Mesodermal cell (in vitro differentiated cells): ENCODE results near the gene RAB33B.

Experiments used
- H3K27ac ChIP-seq: 2 replicates; pipeline ENCODE4 v1.7.0; 2013; ENCODE audit warnings: mild to moderate bottlenecking, low read depth, low read length, moderate library complexity; ENCODE audit not compliant: severe bottlenecking
- H3K36me3 ChIP-seq: 2 replicates; pipeline ENCODE4 v1.7.1; 2013; ENCODE audit warnings: mild to moderate bottlenecking, low read length, moderate library complexity; ENCODE audit not compliant: control insufficient read depth, insufficient read depth
- H3K4me1 ChIP-seq: one replicate; pipeline ENCODE4 v1.7.1; 2013; ENCODE audit warnings: mild to moderate bottlenecking, low read length; ENCODE audit not compliant: insufficient read depth, control insufficient read depth, poor library complexity, severe bottlenecking
- H3K4me3 ChIP-seq: 2 replicates; pipeline ENCODE4 v1.7.0; 2013; ENCODE audit warnings: low read length, control low read depth, mild to moderate bottlenecking; ENCODE audit not compliant: insufficient read depth, poor library complexity, severe bottlenecking; ENCODE audit errors: extremely low read depth
- H3K9me3 ChIP-seq: 2 replicates; pipeline ENCODE4 v1.7.1; 2013; ENCODE audit warnings: mild to moderate bottlenecking, low read length, moderate library complexity; ENCODE audit not compliant: control insufficient read depth
- WGBS, 2 experiments: methylation state at CpG; one replicate each; pipeline ENCODE4 v1.1.5; 2013; ENCODE audit warnings: missing lambda C conversion rate in 2 of 2; ENCODE audit not compliant: insufficient coverage in 2 of 2; 5-methylcytosine and 5-hydroxymethylcytosine counted together

RAB33B gene

DNA sequence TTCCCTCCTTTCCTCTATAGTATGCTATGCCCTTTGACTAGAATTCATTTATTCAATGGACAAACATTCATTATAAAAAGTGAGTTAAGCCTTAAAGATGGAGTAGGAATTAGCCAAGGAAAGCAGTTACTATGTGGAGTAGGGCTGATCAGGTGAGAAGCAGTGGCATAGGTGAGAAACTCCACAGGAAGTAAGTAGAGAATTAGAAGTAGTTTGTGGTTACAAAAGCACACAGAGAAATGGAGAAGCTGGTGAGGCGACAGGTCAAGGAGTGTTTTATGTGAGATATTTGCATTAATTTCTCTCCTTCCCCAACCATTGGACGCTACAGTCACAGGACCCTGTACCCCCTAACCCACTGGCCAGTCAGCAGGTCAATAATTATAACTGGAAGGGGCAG, 71.5 kb downstream of the RAB33B start:
- Histone ChIP-seq H3K36me3 (peaks cover 88% of the 10 kb centered on the region), H3K4me1 (no peaks in the 10 kb centered on the region), H3K27ac (no peak overlapping the region), H3K4me3 (no peak overlapping the region), H3K9me3 (no peaks in the 10 kb centered on the region)
- whole genome bisulfite sequencing, 2 experiments, result no CpG with 5 or more reads among the region's 2 CpGs
